ENCODE measurements around the gene STEAP4. TPM values are rescaled to one million over a fixed set of nuclear protein-coding genes. Genes with fewer than 3 reads are reported as not detected.

STEAP4 gene
- total and polyA plus RNA-seq, 2 of the 13 experiments (the other 11 are each of a cell fraction or from before 2014, with no cell fraction given) = not detected

- TF ChIP-seq, protein P1, sequence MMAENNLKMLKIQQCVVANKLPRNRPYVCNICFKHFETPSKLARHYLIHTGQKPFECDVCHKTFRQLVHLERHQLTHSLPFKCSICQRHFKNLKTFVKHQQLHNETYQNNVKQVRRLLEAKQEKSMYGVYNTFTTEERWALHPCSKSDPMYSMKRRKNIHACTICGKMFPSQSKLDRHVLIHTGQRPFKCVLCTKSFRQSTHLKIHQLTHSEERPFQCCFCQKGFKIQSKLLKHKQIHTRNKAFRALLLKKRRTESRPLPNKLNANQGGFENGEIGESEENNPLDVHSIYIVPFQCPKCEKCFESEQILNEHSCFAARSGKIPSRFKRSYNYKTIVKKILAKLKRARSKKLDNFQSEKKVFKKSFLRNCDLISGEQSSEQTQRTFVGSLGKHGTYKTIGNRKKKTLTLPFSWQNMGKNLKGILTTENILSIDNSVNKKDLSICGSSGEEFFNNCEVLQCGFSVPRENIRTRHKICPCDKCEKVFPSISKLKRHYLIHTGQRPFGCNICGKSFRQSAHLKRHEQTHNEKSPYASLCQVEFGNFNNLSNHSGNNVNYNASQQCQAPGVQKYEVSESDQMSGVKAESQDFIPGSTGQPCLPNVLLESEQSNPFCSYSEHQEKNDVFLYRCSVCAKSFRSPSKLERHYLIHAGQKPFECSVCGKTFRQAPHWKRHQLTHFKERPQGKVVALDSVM (CRISPR knock-in tag; IDR thresholded peaks at IDR 0.05) = peak; percentile 80
- TF ChIP-seq, protein P2, sequence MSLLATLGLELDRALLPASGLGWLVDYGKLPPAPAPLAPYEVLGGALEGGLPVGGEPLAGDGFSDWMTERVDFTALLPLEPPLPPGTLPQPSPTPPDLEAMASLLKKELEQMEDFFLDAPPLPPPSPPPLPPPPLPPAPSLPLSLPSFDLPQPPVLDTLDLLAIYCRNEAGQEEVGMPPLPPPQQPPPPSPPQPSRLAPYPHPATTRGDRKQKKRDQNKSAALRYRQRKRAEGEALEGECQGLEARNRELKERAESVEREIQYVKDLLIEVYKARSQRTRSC (CRISPR knock-in tag; IDR thresholded peaks at IDR 0.05; ENCODE audit: low read depth) = no peak
- TF ChIP-seq MBNL3 (CRISPR knock-in tag; conservative IDR thresholded peaks at IDR 0.05) (no peak), PAXIP1 (CRISPR knock-in tag; conservative IDR thresholded peaks at IDR 0.05) (0 out of 2 replicates have a peak, but pooled peaks have one; percentile 21), ZNF30 (CRISPR knock-in tag; IDR thresholded peaks at IDR 0.05) (no peak), HNF4A (CRISPR knock-in tag; IDR thresholded peaks at IDR 0.05) (peak; percentile 85), EHMT2 (IDR thresholded peaks at IDR 0.05; ENCODE audit: borderline replicate concordance, low read depth, low read length) (0 out of 2 replicates have a peak, but pooled peaks have one; percentile 27), HMG20A (CRISPR knock-in tag; IDR thresholded peaks at IDR 0.05; ENCODE audit: borderline replicate concordance) (peak; percentile 17; the same call in 1 of the 2 replicates), ZMYM2 (CRISPR knock-in tag; IDR thresholded peaks at IDR 0.05) (0 out of 2 replicates have a peak, but pooled peaks have one; percentile 21), ZNF121 (CRISPR knock-in tag; IDR thresholded peaks at IDR 0.05) (peak; percentile 92), TFAP4 (IDR thresholded peaks at IDR 0.05; ENCODE audit: borderline replicate concordance, low read depth) (0 out of 2 replicates have a peak, but pooled peaks have one; percentile 34), ZMYM4 (CRISPR knock-in tag; IDR thresholded peaks at IDR 0.05) (peak; percentile 33; the same call in 1 of the 2 replicates), SALL1 (CRISPR knock-in tag; IDR thresholded peaks at IDR 0.05) (peak; percentile 69), RARA (CRISPR knock-in tag; IDR thresholded peaks at IDR 0.05) (peak; percentile 62), ZNF101 (CRISPR knock-in tag; IDR thresholded peaks at IDR 0.05; ENCODE audit: borderline replicate concordance, low read depth) (no peak)
- TF ChIP-seq, protein P3, sequence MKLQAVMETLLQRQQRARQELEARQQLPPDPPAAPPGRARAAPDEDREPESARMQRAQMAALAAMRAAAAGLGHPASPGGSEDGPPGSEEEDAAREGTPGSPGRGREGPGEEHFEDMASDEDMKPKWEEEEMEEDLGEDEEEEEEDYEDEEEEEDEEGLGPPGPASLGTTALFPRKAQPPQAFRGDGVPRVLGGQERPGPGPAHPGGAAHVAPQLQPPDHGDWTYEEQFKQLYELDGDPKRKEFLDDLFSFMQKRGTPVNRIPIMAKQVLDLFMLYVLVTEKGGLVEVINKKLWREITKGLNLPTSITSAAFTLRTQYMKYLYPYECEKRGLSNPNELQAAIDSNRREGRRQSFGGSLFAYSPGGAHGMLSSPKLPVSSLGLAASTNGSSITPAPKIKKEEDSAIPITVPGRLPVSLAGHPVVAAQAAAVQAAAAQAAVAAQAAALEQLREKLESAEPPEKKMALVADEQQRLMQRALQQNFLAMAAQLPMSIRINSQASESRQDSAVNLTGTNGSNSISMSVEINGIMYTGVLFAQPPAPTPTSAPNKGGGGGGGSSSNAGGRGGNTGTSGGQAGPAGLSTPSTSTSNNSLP (IDR thresholded peaks at IDR 0.05; ENCODE audit: low read depth, low read length) = peak; percentile 6; the same call in 1 of the 2 replicates
- TF ChIP-seq, protein P4, sequence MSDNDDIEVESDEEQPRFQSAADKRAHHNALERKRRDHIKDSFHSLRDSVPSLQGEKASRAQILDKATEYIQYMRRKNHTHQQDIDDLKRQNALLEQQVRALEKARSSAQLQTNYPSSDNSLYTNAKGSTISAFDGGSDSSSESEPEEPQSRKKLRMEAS (IDR thresholded peaks at IDR 0.05) = 0 out of 2 replicates have a peak, but pooled peaks have one; percentile 15
These were observed 44.1 kb downstream of the STEAP4 start (continued) for GRCh38 chr7:88262562-88262961.
